Immature natural killer cell (primary cell): Measurements from ENCODE around the gene RPS17. TPM values are rescaled to one million over a fixed set of nuclear protein-coding genes. Genes with fewer than 3 reads are reported as not detected.

Experiments used
- DNase-seq, 3 donors: peaks; one replicate each; pipeline ENCODE4 v3.0.0; 2022; ENCODE audit warnings: mixed read lengths in 1 of 3
- H3K27ac Mint-ChIP-seq, 6 donors: one replicate each; pipeline ENCODE4 v1.8.0; 2020; ENCODE audit warnings: mixed read lengths in 6 of 6, mild to moderate bottlenecking in 5 of 6, inconsistent platforms in 4 of 6, moderate library complexity in 3 of 6
- H3K27me3 Mint-ChIP-seq, 3 donors: one replicate each; pipeline ENCODE4 v1.8.0; 2020 to 2021; ENCODE audit warnings: low read depth in 3 of 3, mild to moderate bottlenecking in 3 of 3, mixed read lengths in 3 of 3, moderate library complexity in 3 of 3, inconsistent platforms in 1 of 3
- H3K36me3 Mint-ChIP-seq, 3 donors: one replicate each; pipeline ENCODE4 v1.8.0; 2020; ENCODE audit warnings: mixed read lengths in 3 of 3, inconsistent platforms in 2 of 3, mild to moderate bottlenecking in 2 of 3
- H3K4me1 Mint-ChIP-seq, 2 donors: one replicate each; pipeline ENCODE4 v1.8.0; 2020; ENCODE audit warnings: inconsistent platforms in 2 of 2, mild to moderate bottlenecking in 2 of 2, mixed read lengths in 2 of 2, moderate library complexity in 1 of 2
- H3K4me3 Mint-ChIP-seq, 5 donors: one replicate each; pipeline ENCODE4 v1.8.0; 2020; ENCODE audit warnings: mild to moderate bottlenecking in 5 of 5, mixed read lengths in 5 of 5, inconsistent platforms in 3 of 5, moderate library complexity in 3 of 5
- H3K9me3 Mint-ChIP-seq, 6 donors: one replicate each; pipeline ENCODE4 v1.8.0; 2020; ENCODE audit warnings: mild to moderate bottlenecking in 6 of 6, mixed read lengths in 6 of 6, inconsistent platforms in 4 of 6, moderate library complexity in 3 of 6
- polyA plus RNA-seq, 3 donors: library from polyadenylated mRNA; unstranded; fragments of 300-500 nt; fragmentation: Illumina TruSeq; gene quantifications; one replicate each; pipeline ENCODE4 v1.2.3, GENCODE V29; 2021

Gene RPS17
- polyA plus RNA-seq, 3 donors from 2014 or later, result 584 to 1,003 (median 663) TPM

GRCh38 chr15:82556315-82557035 lies 16.2 kb upstream of the RPS17 start:
- no peak overlapping the region for H3K27ac Mint-ChIP-seq
- H3K4me1 Mint-ChIP-seq, result no peaks in the 10 kb centered on the region
- no peak for DNase-seq

DNA sequence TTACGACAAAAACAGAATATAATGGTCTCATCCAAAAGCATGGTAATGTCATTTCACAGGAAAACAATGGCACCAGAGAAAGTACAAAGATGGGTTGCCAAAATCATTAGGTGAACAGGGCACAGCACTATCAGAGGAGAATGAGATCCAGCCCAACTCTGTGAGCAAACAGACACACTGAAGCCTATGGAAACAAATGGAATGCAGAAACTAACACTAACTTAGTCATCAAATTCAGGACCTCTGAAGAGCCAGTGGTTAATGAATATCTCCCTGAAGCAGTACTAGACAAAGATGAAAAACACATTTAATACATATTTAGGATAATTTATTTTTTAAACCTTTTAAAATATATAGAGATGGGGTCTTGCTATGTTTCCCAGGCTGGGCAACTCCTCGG lies 14.6 kb upstream of the RPS17 start:
- Mint-ChIP-seq H3K36me3 (no peaks in the 10 kb centered on the region), H3K27me3 (peaks cover 0 to 11% (median 6%) of the 10 kb centered on the region in 3 donors), H3K9me3 (no peaks in the 10 kb centered on the region), H3K27ac (no peak overlapping the region), H3K4me3 (no peak overlapping the region), H3K4me1 (no peaks in the 10 kb centered on the region)
- DNase-seq, result no peak

More at GRCh38 chr15:82556315-82557035, 16.2 kb upstream of the RPS17 start:
- no peak overlapping the region for H3K4me3 Mint-ChIP-seq
- no peaks in the 10 kb centered on the region for H3K9me3 Mint-ChIP-seq
- peaks cover 0 to 9% (median 6%) of the 10 kb centered on the region in 3 donors for H3K27me3 Mint-ChIP-seq
- H3K36me3 Mint-ChIP-seq, result no peaks in the 10 kb centered on the region

GRCh38 chr15:82554351-82554750 lies 14.1 kb upstream of the RPS17 start:
- no peak overlapping the region for H3K4me3 Mint-ChIP-seq
- no peaks in the 10 kb centered on the region for H3K9me3 Mint-ChIP-seq
- H3K4me1 Mint-ChIP-seq, result no peaks in the 10 kb centered on the region
- no peak for DNase-seq
- no peaks in the 10 kb centered on the region for H3K36me3 Mint-ChIP-seq
- H3K27me3 Mint-ChIP-seq, result peaks cover 0 to 11% (median 7%) of the 10 kb centered on the region in 3 donors
- H3K27ac Mint-ChIP-seq, result no peak overlapping the region

GRCh38 chr15:82553846-82554245 lies 13.6 kb upstream of the RPS17 start:
- Mint-ChIP-seq H3K9me3 (no peaks in the 10 kb centered on the region), H3K27ac (no peak overlapping the region), H3K27me3 (peaks cover 0 to 9% (median 7%) of the 10 kb centered on the region in 3 donors), H3K4me1 (no peaks in the 10 kb centered on the region), H3K4me3 (no peak overlapping the region), H3K36me3 (no peaks in the 10 kb centered on the region)
- DNase-seq, result no peak

- Mint-ChIP-seq H3K27me3 (peaks cover 0 to 9% (median 7%) of the 10 kb centered on the region in 3 donors), H3K4me3 (no peak overlapping the region), H3K36me3 (no peaks in the 10 kb centered on the region), H3K27ac (no peak overlapping the region), H3K4me1 (no peaks in the 10 kb centered on the region), H3K9me3 (no peaks in the 10 kb centered on the region)
- no peak for DNase-seq
Measured at GRCh38 chr15:82552861-82553260, 12.6 kb upstream of the RPS17 start.

DNA sequence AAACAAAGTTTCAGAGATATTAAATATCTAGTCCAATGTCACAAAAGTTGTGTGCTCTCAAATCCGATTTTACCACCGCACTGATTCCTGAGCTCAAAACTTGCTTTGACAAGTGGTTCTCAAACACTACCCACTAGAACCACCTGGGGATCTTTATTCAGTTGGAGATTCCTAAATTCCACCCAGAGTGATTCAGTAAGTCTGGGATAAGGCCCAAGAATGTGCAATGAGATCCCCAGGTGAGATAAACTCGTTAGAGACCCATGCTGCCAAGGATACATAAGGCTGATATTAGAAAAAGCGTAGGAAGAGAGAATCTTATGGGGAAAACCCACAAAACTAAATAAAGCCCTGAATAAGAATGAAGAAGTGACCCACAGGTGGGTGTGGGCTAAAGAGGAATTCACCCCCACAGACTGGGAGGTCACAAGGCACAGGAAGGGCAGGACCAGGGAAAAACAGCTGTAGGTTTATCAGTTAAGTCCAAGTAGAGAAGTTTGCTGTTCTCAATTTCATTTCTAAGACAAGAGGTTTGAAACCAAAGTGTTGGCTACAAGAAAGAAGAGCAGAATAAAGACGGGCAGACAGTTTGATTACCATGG lies 11.5 kb upstream of the RPS17 start:
- no peaks in the 10 kb centered on the region for H3K36me3 Mint-ChIP-seq
- no peak for DNase-seq
- H3K27me3 Mint-ChIP-seq, result peaks cover 0 to 12% (median 10%) of the 10 kb centered on the region in 3 donors
- no peak overlapping the region for H3K27ac Mint-ChIP-seq
- H3K9me3 Mint-ChIP-seq, result no peaks in the 10 kb centered on the region
- H3K4me3 Mint-ChIP-seq, result no peak overlapping the region
- H3K4me1 Mint-ChIP-seq, result no peaks in the 10 kb centered on the region

DNA sequence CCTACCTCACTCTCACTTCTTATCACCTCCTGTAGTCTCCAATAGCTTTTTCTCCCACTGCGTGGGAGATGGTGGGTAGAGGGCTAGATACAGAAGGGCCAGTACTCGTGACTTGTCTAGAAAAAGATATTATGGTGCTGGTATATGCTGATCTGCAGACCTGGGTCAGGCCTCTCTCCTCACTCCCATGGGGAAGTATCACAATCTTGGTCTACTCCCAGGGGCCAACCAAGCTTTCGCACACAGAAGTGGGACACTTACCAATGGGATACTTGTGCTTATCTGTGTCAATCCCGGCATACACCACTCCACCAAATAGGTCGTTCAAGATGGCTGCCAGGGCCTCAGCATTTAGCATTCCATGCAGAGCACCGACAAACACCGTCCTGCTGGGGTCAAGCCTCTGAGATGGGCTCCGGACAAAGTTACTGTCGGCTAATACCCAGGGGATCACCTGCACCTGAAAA lies 9.0 kb upstream of the RPS17 start:
- Mint-ChIP-seq H3K9me3 (no peaks in the 10 kb centered on the region), H3K4me3 (no peak overlapping the region), H3K4me1 (no peaks in the 10 kb centered on the region), H3K36me3 (no peaks in the 10 kb centered on the region), H3K27me3 (peaks cover 4 to 12% (median 8%) of the 10 kb centered on the region in 3 donors), H3K27ac (no peak overlapping the region)
- no peak for DNase-seq

GRCh38 chr15:82548700-82549099 lies 8.4 kb upstream of the RPS17 start:
- no peak overlapping the region for H3K27ac Mint-ChIP-seq
- H3K27me3 Mint-ChIP-seq, result peaks cover 4 to 12% (median 8%) of the 10 kb centered on the region in 3 donors
- no peaks in the 10 kb centered on the region for H3K36me3 Mint-ChIP-seq
- no peaks in the 10 kb centered on the region for H3K9me3 Mint-ChIP-seq
- no peak for DNase-seq
- H3K4me1 Mint-ChIP-seq, result no peaks in the 10 kb centered on the region
- no peak overlapping the region for H3K4me3 Mint-ChIP-seq

DNA sequence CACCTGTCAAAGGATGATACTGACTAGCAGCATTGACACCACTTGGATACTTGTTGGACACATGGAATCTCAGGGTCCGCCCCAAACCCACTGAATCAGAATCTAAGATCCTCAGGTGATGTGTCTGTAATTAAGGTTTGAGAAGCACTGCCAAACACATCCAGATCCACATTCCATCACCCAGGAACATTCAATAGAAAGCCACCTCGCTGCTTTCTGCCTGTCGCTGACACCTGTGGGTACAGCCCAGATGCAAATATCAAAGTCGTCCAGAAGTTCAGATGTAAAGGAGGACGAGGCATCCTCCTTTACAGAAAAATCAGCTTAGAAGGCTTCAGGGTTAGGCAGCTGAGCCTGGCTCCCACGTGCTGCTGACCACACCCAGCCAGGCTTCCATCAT lies 5.2 kb upstream of the RPS17 start:
- Mint-ChIP-seq H3K4me1 (peaks cover 8 to 9% of the 10 kb centered on the region in 2 donors), H3K27ac (no peak overlapping the region), H3K9me3 (no peaks in the 10 kb centered on the region), H3K27me3 (peaks cover 6 to 16% (median 13%) of the 10 kb centered on the region in 3 donors), H3K36me3 (no peaks in the 10 kb centered on the region), H3K4me3 (no peak overlapping the region)
- DNase-seq, result no peak

DNA sequence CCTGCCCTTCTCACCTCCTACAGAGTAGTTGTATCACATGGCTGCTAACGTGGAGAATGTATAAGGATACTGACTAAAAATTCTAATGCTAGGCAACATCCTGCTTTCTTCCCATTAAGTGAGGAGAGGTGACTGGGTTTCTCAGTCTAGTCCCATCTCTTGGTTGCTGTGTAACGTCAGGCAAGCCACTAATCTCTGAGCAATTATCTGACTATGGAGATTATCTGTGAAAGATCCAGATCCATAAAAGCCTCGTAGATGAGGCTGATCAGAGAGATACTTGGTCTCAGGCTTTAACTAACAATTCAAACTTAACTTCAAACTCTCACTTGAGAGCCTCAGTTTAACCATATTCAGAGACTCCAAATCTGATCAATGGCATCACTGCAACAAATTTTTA lies 4.7 kb upstream of the RPS17 start:
- Mint-ChIP-seq H3K27ac (no peak overlapping the region), H3K27me3 (peaks cover 6 to 18% (median 17%) of the 10 kb centered on the region in 3 donors), H3K36me3 (no peaks in the 10 kb centered on the region)

GRCh38 chr15:82544431-82544830 lies 4.2 kb upstream of the RPS17 start:
- no peak overlapping the region for H3K27ac Mint-ChIP-seq
- H3K9me3 Mint-ChIP-seq, result no peaks in the 10 kb centered on the region
- no peak overlapping the region for H3K4me3 Mint-ChIP-seq
- peaks cover 13 to 15% of the 10 kb centered on the region in 2 donors for H3K4me1 Mint-ChIP-seq
- peaks cover 12 to 20% (median 17%) of the 10 kb centered on the region in 3 donors for H3K27me3 Mint-ChIP-seq
- H3K36me3 Mint-ChIP-seq, result no peaks in the 10 kb centered on the region
- DNase-seq, result no peak

More for the DNA sequence above, 4.7 kb upstream of the RPS17 start:
- no peak for DNase-seq
- H3K4me3 Mint-ChIP-seq, result no peak overlapping the region
- H3K9me3 Mint-ChIP-seq, result no peaks in the 10 kb centered on the region
- peaks cover 10 to 12% of the 10 kb centered on the region in 2 donors for H3K4me1 Mint-ChIP-seq

- no peaks in the 10 kb centered on the region for H3K9me3 Mint-ChIP-seq
- H3K27me3 Mint-ChIP-seq, result peaks cover 12 to 20% (median 17%) of the 10 kb centered on the region in 3 donors
- peaks cover 24 to 25% of the 10 kb centered on the region in 2 donors for H3K4me1 Mint-ChIP-seq
- peak overlapping the region in 2 of 5 donors; percentile 35 to 45 for H3K4me3 Mint-ChIP-seq
- peaks cover 0 to 6% (median 0%) of the 10 kb centered on the region in 3 donors for H3K36me3 Mint-ChIP-seq
- H3K27ac Mint-ChIP-seq, result no peak overlapping the region
- no peak for DNase-seq
Measured at GRCh38 chr15:82543160-82543559, 2.9 kb upstream of the RPS17 start.

GRCh38 chr15:82540984-82541431 lies 751 bp upstream of the RPS17 start:
- peaks cover 9 to 20% (median 15%) of the 10 kb centered on the region in 3 donors for H3K27me3 Mint-ChIP-seq
- H3K36me3 Mint-ChIP-seq, result peaks cover 9 to 23% (median 18%) of the 10 kb centered on the region in 3 donors
- H3K27ac Mint-ChIP-seq, result peak overlapping the region; percentile 93 to 96 (median 94)
- no peaks in the 10 kb centered on the region for H3K9me3 Mint-ChIP-seq
- H3K4me1 Mint-ChIP-seq, result peaks cover 28 to 43% of the 10 kb centered on the region in 2 donors
- peak overlapping the region; percentile 94 to 98 (median 95) for H3K4me3 Mint-ChIP-seq
- no peak for DNase-seq

GRCh38 chr15:82539691-82540054 lies 584 bp downstream of the RPS17 start:
- Mint-ChIP-seq H3K27me3 (peaks cover 9 to 17% (median 14%) of the 10 kb centered on the region in 3 donors), H3K36me3 (peaks cover 11 to 27% (median 24%) of the 10 kb centered on the region in 3 donors)

More at GRCh38 chr15:82539691-82540054, 584 bp downstream of the RPS17 start:
- Mint-ChIP-seq H3K4me1 (peaks cover 28 to 43% of the 10 kb centered on the region in 2 donors), H3K9me3 (no peaks in the 10 kb centered on the region), H3K4me3 (peak overlapping the region; percentile 94 to 98 (median 95)), H3K27ac (peak overlapping the region; percentile 90 to 96 (median 91))
- DNase-seq, result no peak
